ENCODE results near the gene KDELR1.

The KDELR1 gene

GRCh38 chr19:48370955-48371354 lies 20.4 kb downstream of the KDELR1 start:
- no peak for DNase-seq

GRCh38 chr19:48368936-48369335 lies 22.4 kb downstream of the KDELR1 start:
- no peak for DNase-seq

GRCh38 chr19:48367855-48368254 lies 23.5 kb downstream of the KDELR1 start:
- no peak for DNase-seq

GRCh38 chr19:48365602-48366001 lies 25.7 kb downstream of the KDELR1 start:
- DNase-seq = no peak

- no peak for DNase-seq
These were observed 26.6 kb downstream of the KDELR1 start for GRCh38 chr19:48364598-48365348.

GRCh38 chr19:48363810-48364597 lies 27.3 kb downstream of the KDELR1 start, which contains the start of the genes SYNGR4 and TMEM143:
TSS of gene SYNGR4 (plus strand) at chr19:48364367. CDS start at chr19:48365843, 1,476 bp downstream.
TSS of gene TMEM143 (minus strand) at chr19:48363940. CDS start at chr19:48363920, 20 bp downstream.
- peak; percentile 98 for DNase-seq

- peak; percentile 7 for DNase-seq
These were observed 27.9 kb downstream of the KDELR1 start for GRCh38 chr19:48363500-48363809.

GRCh38 chr19:48362716-48363499 lies 28.4 kb downstream of the KDELR1 start:
- peak; percentile 99 for DNase-seq

GRCh38 chr19:48361912-48362311 lies 29.4 kb downstream of the KDELR1 start:
- DNase-seq = no peak

GRCh38 chr19:48359123-48359522 lies 32.2 kb downstream of the KDELR1 start:
- no peak for DNase-seq

GRCh38 chr19:48355365-48355954 lies 35.9 kb downstream of the KDELR1 start:
- no peak for DNase-seq

- DNase-seq = no peak
These were observed 36.9 kb downstream of the KDELR1 start for GRCh38 chr19:48354332-48354992.

GRCh38 chr19:48353677-48354076 lies 37.7 kb downstream of the KDELR1 start:
- DNase-seq = no peak

GRCh38 chr19:48351341-48351752 lies 40.0 kb downstream of the KDELR1 start:
- DNase-seq = no peak

GRCh38 chr19:48350856-48351255 lies 40.5 kb downstream of the KDELR1 start:
- no peak for DNase-seq

- no peak for DNase-seq
These were observed 42.6 kb downstream of the KDELR1 start for GRCh38 chr19:48348737-48349136.

- DNase-seq = no peak
These were observed 43.3 kb downstream of the KDELR1 start for GRCh38 chr19:48348045-48348444.

GRCh38 chr19:48346191-48346590 lies 45.2 kb downstream of the KDELR1 start:
- peak; percentile 51 for DNase-seq

GRCh38 chr19:48344892-48345291 lies 46.5 kb downstream of the KDELR1 start:
- DNase-seq = no peak

GRCh38 chr19:48342841-48343540 lies 48.4 kb downstream of the KDELR1 start:
- DNase-seq = peak; percentile 46

- DNase-seq = no peak
These were observed 49.0 kb downstream of the KDELR1 start for GRCh38 chr19:48342414-48342738.

Data from NCI-H226 (cell line).